IMR-90 (cell line): Measurements from ENCODE around the gene ISOC2. TPM values are rescaled to one million over a fixed set of nuclear protein-coding genes. Genes with fewer than 3 reads are reported as not detected.

Experiments
- ATAC-seq: fragments of 200-7000 bp; cut with Tn5 transposase; 2 replicates; pipeline ENCODE4 v1.9.1; 2020; ENCODE audit warnings: low read depth, mild to moderate bottlenecking, moderate library complexity
- BruUV-seq: library from RNA; stranded (reverse); fragments of 400-500 nt; replicated peaks from 2 replicates; lab custom pipeline; 2021; lab: Mats Ljungman, UMichigan
- CTCF ChIA-PET: fragments of 300-600 bp; formaldehyde crosslinking; extraction: SDS; loops from one replicate; lab custom pipeline; 2021; ENCODE audit warnings: antibody characterized with exemption; lab: Yijun Ruan, JAX
- POLR2A ChIA-PET: fragments of 300-600 bp; sonication (Branson Sonifier 250); formaldehyde crosslinking; loops from one replicate; lab custom pipeline; 2022; ENCODE audit warnings: antibody characterized with exemption; ENCODE audit not compliant: unreplicated experiment; lab: Charles Lee
- DNase-seq: peaks from one replicate; pipeline ENCODE4 v3.0.0; 2013
- H2AFZ ChIP-seq: replicated peaks from 2 replicates; pipeline ENCODE3; 2013; ENCODE audit warnings: low read length, mild to moderate bottlenecking; ENCODE audit not compliant: poor library complexity
- H2AK5ac ChIP-seq: 2 replicates; pipeline ENCODE4 v1.6.1; 2013; ENCODE audit warnings: low read depth, low read length, inconsistent platforms
- H2AK9ac ChIP-seq: replicated peaks from 2 replicates; pipeline ENCODE3; 2013; ENCODE audit warnings: mild to moderate bottlenecking, low read depth, low read length, moderate library complexity; ENCODE audit not compliant: poor library complexity
- H2BK120ac ChIP-seq: 2 replicates; pipeline ENCODE4 v1.6.1; 2013; ENCODE audit warnings: low read depth, low read length, inconsistent platforms
- H2BK15ac ChIP-seq: 3 replicates; pipeline ENCODE4 v1.6.1; 2013; ENCODE audit warnings: low read depth, low read length, inconsistent platforms
- H2BK20ac ChIP-seq: 2 replicates; pipeline ENCODE4 v1.6.1; 2013; ENCODE audit warnings: low read depth, mild to moderate bottlenecking, inconsistent platforms, low read length, moderate library complexity
- H2BK5ac ChIP-seq: 2 replicates; pipeline ENCODE4 v1.6.1; 2013; ENCODE audit warnings: mild to moderate bottlenecking, low read depth, low read length, inconsistent platforms; ENCODE audit not compliant: poor library complexity, severe bottlenecking
- H3K14ac ChIP-seq: replicated peaks from 2 replicates; pipeline ENCODE4 v1.6.1; 2013; ENCODE audit warnings: low read depth, low read length, inconsistent platforms
- H3K18ac ChIP-seq: 2 replicates; pipeline ENCODE4 v1.6.1; 2013; ENCODE audit warnings: low read depth, low read length, control low read depth
- H3K23ac ChIP-seq: 2 replicates; pipeline ENCODE4 v1.6.1; 2013; ENCODE audit warnings: low read depth, low read length, inconsistent platforms
- H3K27ac ChIP-seq: 2 replicates; pipeline ENCODE4 v1.5.1; 2013; ENCODE audit warnings: mild to moderate bottlenecking, control low read depth, low read length; ENCODE audit not compliant: insufficient read depth
- H3K27me3 ChIP-seq: 2 replicates; pipeline ENCODE4 v1.6.1; 2013; ENCODE audit warnings: low read length; ENCODE audit not compliant: control insufficient read depth, insufficient read depth
- H3K36me3 ChIP-seq: 2 replicates; pipeline ENCODE4 v1.6.1; 2013; ENCODE audit warnings: low read length, mixed read lengths; ENCODE audit not compliant: control insufficient read depth, insufficient read depth
- H3K4ac ChIP-seq: 2 replicates; pipeline ENCODE4 v1.6.1; 2013; ENCODE audit warnings: low read depth, low read length, inconsistent platforms
- H3K4me1 ChIP-seq: 2 replicates; pipeline ENCODE4 v1.6.1; 2013; ENCODE audit warnings: low read length, mixed read lengths; ENCODE audit not compliant: control insufficient read depth, insufficient read depth
- H3K4me2 ChIP-seq: 2 replicates; pipeline ENCODE4 v1.6.1; 2013; ENCODE audit warnings: low read depth, mild to moderate bottlenecking, control low read depth, low read length, moderate library complexity
- H3K4me3 ChIP-seq: 2 replicates; pipeline ENCODE4 v1.5.1; 2013; ENCODE audit warnings: low read depth, mild to moderate bottlenecking, control low read depth, low read length, moderate library complexity; ENCODE audit not compliant: insufficient read depth
- H3K56ac ChIP-seq: 2 replicates; pipeline ENCODE4 v1.6.1; 2013; ENCODE audit warnings: low read length, inconsistent platforms; ENCODE audit not compliant: insufficient read depth; ENCODE audit errors: extremely low read depth
- H3K79me1 ChIP-seq, 2 experiments: 2 replicates each; pipeline ENCODE4 v1.6.1; 2013; ENCODE audit warnings: low read length in 2 of 2, inconsistent platforms in 1 of 2, low read depth in 1 of 2
- H3K9ac ChIP-seq: 2 replicates; pipeline ENCODE4 v1.6.1; 2013; ENCODE audit warnings: low read depth, low read length, control low read depth
- H3K9me1 ChIP-seq: 2 replicates; pipeline ENCODE4 v1.6.1; 2013; ENCODE audit warnings: low read length, inconsistent platforms; ENCODE audit not compliant: insufficient read depth
- H3K9me3 ChIP-seq: 2 replicates; pipeline ENCODE4 v1.6.1; 2013; ENCODE audit warnings: low read length; ENCODE audit not compliant: control insufficient read depth, insufficient read depth
- H4K20me1 ChIP-seq: 2 replicates; pipeline ENCODE4 v1.6.1; 2013; ENCODE audit warnings: low read length, inconsistent platforms; ENCODE audit not compliant: insufficient read depth
- H4K5ac ChIP-seq: 2 replicates; pipeline ENCODE4 v1.6.1; 2013; ENCODE audit warnings: mild to moderate bottlenecking, low read depth, low read length, control low read depth
- H4K8ac ChIP-seq, 2 experiments: 2 replicates each; pipeline ENCODE4 v1.6.1; 2013; ENCODE audit warnings: low read depth in 2 of 2, low read length in 2 of 2, control low read depth in 1 of 2, inconsistent platforms in 1 of 2
- H4K91ac ChIP-seq: 2 replicates; pipeline ENCODE4 v1.6.1; 2013; ENCODE audit warnings: low read depth, low read length, inconsistent platforms; ENCODE audit not compliant: insufficient read depth
- BHLHE40 ChIP-seq: fragments of 150-350 bp; IDR thresholded peaks from 2 replicates; pipeline ENCODE4 v1.6.1; 2016; ENCODE audit warnings: mild to moderate bottlenecking, low read depth, low read length
- CEBPB ChIP-seq: IDR thresholded peaks from 2 replicates; pipeline ENCODE4 v1.6.1; 2012; ENCODE audit warnings: low read depth, low read length, improper control_type of control experiment
- CHD1 ChIP-seq: IDR thresholded peaks from 2 replicates; pipeline ENCODE4 v1.6.1; 2012; ENCODE audit warnings: low read depth, low read length, improper control_type of control experiment
- ELK1 ChIP-seq: fragments of 150-350 bp; IDR thresholded peaks from 2 replicates; pipeline ENCODE4 v1.6.1; 2016; ENCODE audit warnings: low read depth, mild to moderate bottlenecking, low read length, moderate library complexity, borderline replicate concordance
- FOS ChIP-seq: fragments of 150-350 bp; IDR thresholded peaks from 2 replicates; pipeline ENCODE4 v1.6.1; 2016; ENCODE audit warnings: low read depth, low read length
- MAZ ChIP-seq: IDR thresholded peaks from 2 replicates; pipeline ENCODE4 v1.6.1; 2012; ENCODE audit warnings: low read depth, mild to moderate bottlenecking, low read length, improper control_type of control experiment, moderate library complexity, borderline replicate concordance
- MXI1 ChIP-seq: IDR thresholded peaks from 2 replicates; pipeline ENCODE4 v1.6.1; 2012; ENCODE audit warnings: low read depth, mild to moderate bottlenecking, low read length, moderate library complexity, borderline replicate concordance
- POLR2A ChIP-seq: IDR thresholded peaks from 2 replicates; pipeline ENCODE4 v1.6.1; 2012; ENCODE audit warnings: mild to moderate bottlenecking, low read depth, low read length
- RAD21 ChIP-seq: IDR thresholded peaks from 2 replicates; pipeline ENCODE4 v1.6.1; 2012; ENCODE audit warnings: low read length, improper control_type of control experiment
- RCOR1 ChIP-seq: IDR thresholded peaks from 2 replicates; pipeline ENCODE4 v1.6.1; 2012; ENCODE audit warnings: mild to moderate bottlenecking, low read length, improper control_type of control experiment; ENCODE audit not compliant: insufficient replicate concordance
- RFX5 ChIP-seq: IDR thresholded peaks from 2 replicates; pipeline ENCODE4 v1.8.0; 2012; ENCODE audit warnings: low read depth, mild to moderate bottlenecking, low read length, moderate library complexity
- USF2 ChIP-seq: fragments of 150-350 bp; IDR thresholded peaks from 2 replicates; pipeline ENCODE4 v1.6.1; 2017; ENCODE audit warnings: mild to moderate bottlenecking, antibody characterized with exemption, low read length, low read depth
- WGBS, 2 experiments: methylation state at CpG; one replicate each; pipeline versions ENCODE4 v1.1.5 to v1.1.7; 2013; ENCODE audit warnings: missing lambda C conversion rate in 2 of 2; ENCODE audit not compliant: insufficient read length in 1 of 2; ENCODE audit errors: extremely low coverage in 2 of 2; 5-methylcytosine and 5-hydroxymethylcytosine counted together
- dilution Hi-C: fragments of 300-500 bp; cut with HindIII; formaldehyde crosslinking; loops from one replicate; pipeline ENCODE4 v1.14.3; 2018; ENCODE audit warnings: low sequenced_read_pairs; ENCODE audit not compliant: unreplicated experiment
- in situ Hi-C: fragments of 300-500 bp; cut with MboI; formaldehyde crosslinking; loops from 3 replicates; pipeline ENCODE4 v1.14.3; 2019; ENCODE audit warnings: low sequenced_read_pairs, inconsistent platforms, mixed read lengths
- intact Hi-C: fragments of 100-400 bp; cut with micrococcal nuclease; formaldehyde crosslinking; loops from 2 replicates; pipeline ENCODE4 v1.10.0; 2022
- polyA plus RNA-seq, 3 experiments: library from polyadenylated mRNA; depleted of rRNA; stranded (reverse); fragments of >200 nt; gene quantifications; 2 replicates each; pipeline ENCODE4 v1.2.3, GENCODE V29; 2012; ENCODE audit warnings: low replicate concordance in 1 of 3
- total RNA-seq: library from RNA; depleted of rRNA; stranded (reverse); fragments of >200 nt; gene quantifications from 2 replicates; pipeline ENCODE4 v1.2.3, GENCODE V29; 2012

The ISOC2 gene
- total and polyA plus RNA-seq, 2 of the 4 experiments (the other 2 are of a cell fraction), result 56.1 to 82.1 TPM

- Histone ChIP-seq H4K20me1 (peaks cover 24% of the 10 kb centered on the region), H3K79me1 (peaks cover 0 to 5% of the 10 kb centered on the region in 2 experiments; a peak in 1 of 4 replicates), H2AFZ (no peak overlapping the region), H3K9me1 (peaks cover 2% of the 10 kb centered on the region; the same call in 1 of the 2 replicates), H2BK120ac (no peak overlapping the region), H2AK9ac (no peak overlapping the region), H3K14ac (no peak overlapping the region), H3K9me3 (no peaks in the 10 kb centered on the region), H3K4ac (no peak overlapping the region), H3K4me2 (no peak overlapping the region), H3K27me3 (peaks cover 29% of the 10 kb centered on the region), H2BK15ac (no peak overlapping the region), H4K5ac (no peak overlapping the region), H3K36me3 (no peaks in the 10 kb centered on the region; the same call in 1 of the 2 replicates), H4K91ac (no peak overlapping the region), H2BK20ac (no peak overlapping the region), H3K56ac (no peak overlapping the region), H2BK5ac (no peak overlapping the region), H2AK5ac (no peak overlapping the region), H4K8ac (no peak overlapping the region), H3K23ac (no peak overlapping the region), H3K18ac (no peak overlapping the region), H3K4me1 (peaks cover 2% of the 10 kb centered on the region; the same call in 1 of the 2 replicates), H3K9ac (no peak overlapping the region), H3K27ac (no peak overlapping the region), H3K4me3 (no peak overlapping the region)
- TF ChIP-seq BHLHE40, result no peak
- TF ChIP-seq CHD1, result no peak
- TF ChIP-seq FOS, result no peak
- TF ChIP-seq USF2, result no peak
- no peak for TF ChIP-seq MAZ
- no peak for TF ChIP-seq RFX5
- no peak for TF ChIP-seq MXI1
- no peak for TF ChIP-seq RCOR1
- no peak for TF ChIP-seq RAD21
- TF ChIP-seq ELK1, result no peak
- TF ChIP-seq CEBPB, result no peak
- no peak for TF ChIP-seq POLR2A
- DNase-seq, result no peak
- dilution Hi-C loops, result no loop called here
- ATAC-seq, result no peak
- ChIA-PET POLR2A (no interaction called here), CTCF (interaction anchor here (1.2 kb wide), 1 partner anchor 14 kb away, joined by 3 read pairs; no protein-coding TSS in a partner anchor)
- in situ Hi-C loops, result no loop called here
- intact Hi-C loops, result loop anchor here (2.0 kb wide), 1 partner anchor 313 kb away; no protein-coding TSS in a partner anchor
- BruUV-seq, result no TSS peak
- WGBS, 2 experiments, result 87% methylated on average over 8 of the region's 12 CpGs; no CpG with 5 or more reads in 1 of the 2 experiments
These were observed 7.8 kb downstream of the ISOC2 start for GRCh38 chr19:55453511-55454260.
